ENCODE measurements around the gene TCP11. TPM values are rescaled to one million over a fixed set of nuclear protein-coding genes. Genes with fewer than 3 reads are reported as not detected.

TCP11 gene
- total RNA-seq, 1 experiment from 2014 or later: not detected

- DNase-seq (ENCODE audit: low spot score): no peak
Observed at GRCh38 chr6:35093118-35093445, 48.1 kb downstream of the TCP11 start.

GRCh38 chr6:35092362-35093117 is 48.6 kb downstream of the TCP11 start:
- no peak for DNase-seq (ENCODE audit: low spot score)

GRCh38 chr6:35091346-35092083 is 49.6 kb downstream of the TCP11 start:
- no peak for DNase-seq (ENCODE audit: low spot score)

- DNase-seq (ENCODE audit: low spot score): no peak
Observed at GRCh38 chr6:35090734-35091133, 50.4 kb downstream of the TCP11 start.

GRCh38 chr6:35089935-35090505 is 51.1 kb downstream of the TCP11 start:
- DNase-seq (ENCODE audit: low spot score): no peak

GRCh38 chr6:35089216-35089934 is 51.8 kb downstream of the TCP11 start:
- DNase-seq (ENCODE audit: low spot score): no peak

- no peak for DNase-seq (ENCODE audit: low spot score)
Observed at GRCh38 chr6:35088281-35089215, 52.6 kb downstream of the TCP11 start.

GRCh38 chr6:35087361-35088280 is 53.5 kb downstream of the TCP11 start:
- DNase-seq (ENCODE audit: low spot score): no peak

GRCh38 chr6:35086636-35087360 is 54.3 kb downstream of the TCP11 start:
- no peak for DNase-seq (ENCODE audit: low spot score)

GRCh38 chr6:35086282-35086632 is 54.9 kb downstream of the TCP11 start:
- DNase-seq (ENCODE audit: low spot score): no peak

GRCh38 chr6:35085359-35086281 is 55.5 kb downstream of the TCP11 start:
- DNase-seq (ENCODE audit: low spot score): no peak

GRCh38 chr6:35084511-35085203 is 56.5 kb downstream of the TCP11 start:
- DNase-seq (ENCODE audit: low spot score): no peak

GRCh38 chr6:35084041-35084491 is 57.1 kb downstream of the TCP11 start:
- no peak for DNase-seq (ENCODE audit: low spot score)

- no peak for DNase-seq (ENCODE audit: low spot score)
Observed at GRCh38 chr6:35083507-35083906, 57.6 kb downstream of the TCP11 start.

- DNase-seq (ENCODE audit: low spot score): no peak
Observed at GRCh38 chr6:35082733-35083403, 58.3 kb downstream of the TCP11 start.

GRCh38 chr6:35082046-35082732 is 59.0 kb downstream of the TCP11 start:
- no peak for DNase-seq (ENCODE audit: low spot score)
